PC-3 (cell line): ENCODE results near the gene IFT81. TPM values are rescaled to one million over a fixed set of nuclear protein-coding genes. Genes with fewer than 3 reads are reported as not detected.

Experiments
- ATAC-seq: fragments of 200-7000 bp; cut with Tn5 transposase; 2 replicates; pipeline ENCODE4 v1.9.1; 2020; ENCODE audit warnings: mild to moderate bottlenecking, moderate library complexity
- BruUV-seq: library from RNA; stranded (reverse); fragments of 400-500 nt; replicated peaks from 2 replicates; lab custom pipeline; 2021; lab: Mats Ljungman, UMichigan
- CTCF ChIA-PET: fragments of 300-600 bp; sonication (Branson Sonifier 250); formaldehyde crosslinking; loops from one replicate; lab custom pipeline; 2022; ENCODE audit warnings: antibody characterized with exemption; lab: Charles Lee
- POLR2A ChIA-PET: fragments of 300-600 bp; sonication (Branson Sonifier 250); formaldehyde crosslinking; loops from one replicate; lab custom pipeline; 2022; ENCODE audit warnings: antibody characterized with exemption; ENCODE audit not compliant: unreplicated experiment; lab: Charles Lee
- DNase-seq: peaks from one replicate; pipeline ENCODE4 v3.0.0-alpha.2; 2015
- H2AFZ ChIP-seq: fragments of 300-600 bp; sonication (generic); 2 replicates; pipeline ENCODE4 v1.6.0; 2016; ENCODE audit warnings: antibody characterized with exemption, low read length
- H3F3A ChIP-seq: fragments of 300-600 bp; sonication (generic); one replicate; pipeline ENCODE4 v1.6.0; 2017; ENCODE audit warnings: antibody characterized with exemption, low read length, control low read depth, mild to moderate bottlenecking; ENCODE audit not compliant: unreplicated experiment
- H3K27ac ChIP-seq: fragments of 300-600 bp; sonication (generic); 2 replicates; pipeline ENCODE4 v1.5.1; 2016; ENCODE audit warnings: mild to moderate bottlenecking, low read length
- H3K27me3 ChIP-seq: fragments of 300-600 bp; sonication (generic); 2 replicates; pipeline ENCODE4 v1.6.1; 2016; ENCODE audit warnings: low read length, mixed read lengths
- H3K36me3 ChIP-seq: fragments of 300-600 bp; sonication (generic); 2 replicates; pipeline ENCODE4 v1.6.1; 2016; ENCODE audit warnings: low read depth, mixed run types, low read length, mixed read lengths
- H3K4me1 ChIP-seq: fragments of 300-600 bp; sonication (generic); 2 replicates; pipeline ENCODE4 v1.5.1; 2016; ENCODE audit warnings: low read length; ENCODE audit not compliant: insufficient read depth
- H3K4me2 ChIP-seq: fragments of 300-600 bp; sonication (generic); 2 replicates; pipeline ENCODE4 v1.6.0; 2016; ENCODE audit warnings: low read length
- H3K4me3 ChIP-seq: fragments of 300-600 bp; sonication (generic); 2 replicates; pipeline ENCODE4 v1.5.1; 2016; ENCODE audit warnings: mild to moderate bottlenecking, low read length, mixed read lengths
- H3K79me2 ChIP-seq: fragments of 300-600 bp; sonication (generic); 2 replicates; pipeline ENCODE4 v1.6.1; 2017; ENCODE audit warnings: low read length, mixed read lengths
- H3K9ac ChIP-seq: fragments of 300-600 bp; sonication (generic); 2 replicates; pipeline ENCODE4 v1.6.0; 2016; ENCODE audit warnings: mild to moderate bottlenecking, low read length
- H3K9me2 ChIP-seq: fragments of 300-600 bp; sonication (generic); replicated peaks from 2 replicates; pipeline ENCODE4 v1.6.1; 2016; ENCODE audit warnings: mixed run types, low read length, mixed read lengths
- H3K9me3 ChIP-seq: fragments of 300-600 bp; sonication (generic); 2 replicates; pipeline ENCODE4 v1.6.1; 2016; ENCODE audit warnings: low read length, mixed read lengths
- H4K20me1 ChIP-seq: fragments of 300-600 bp; sonication (generic); 2 replicates; pipeline ENCODE4 v1.6.1; 2016; ENCODE audit warnings: low read length, mixed read lengths
- EZH2 ChIP-seq: fragments of 300-600 bp; sonication (generic); IDR thresholded peaks from one replicate; pipeline ENCODE4 v1.6.1; 2017; ENCODE audit warnings: antibody characterized with exemption, mild to moderate bottlenecking, low read length; ENCODE audit not compliant: unreplicated experiment
- EZH2phosphoT487 ChIP-seq: fragments of 300-600 bp; sonication (generic); IDR thresholded peaks from 2 replicates; pipeline ENCODE4 v1.6.1; 2018; ENCODE audit warnings: mild to moderate bottlenecking, antibody characterized with exemption, low read length, borderline replicate concordance
- intact Hi-C: fragments of 100-400 bp; cut with micrococcal nuclease; formaldehyde crosslinking; loops from 2 replicates; pipeline ENCODE4 v1.9.0; 2023
- total RNA-seq: library from RNA; depleted of rRNA; stranded (reverse); fragments of >200 nt; gene quantifications from 2 replicates; pipeline ENCODE4 v1.2.3, GENCODE V29; 2014
- TF ChIP-seq, protein P1 (sequence below): fragments of 300-600 bp; sonication (generic); conservative IDR thresholded peaks from 2 replicates; pipeline ENCODE4 v1.5.1; 2017; ENCODE audit warnings: antibody characterized with exemption, low read depth, mild to moderate bottlenecking, low read length

The IFT81 gene
- total RNA-seq, 1 experiment from 2014 or later, result 10.1 TPM

DNA sequence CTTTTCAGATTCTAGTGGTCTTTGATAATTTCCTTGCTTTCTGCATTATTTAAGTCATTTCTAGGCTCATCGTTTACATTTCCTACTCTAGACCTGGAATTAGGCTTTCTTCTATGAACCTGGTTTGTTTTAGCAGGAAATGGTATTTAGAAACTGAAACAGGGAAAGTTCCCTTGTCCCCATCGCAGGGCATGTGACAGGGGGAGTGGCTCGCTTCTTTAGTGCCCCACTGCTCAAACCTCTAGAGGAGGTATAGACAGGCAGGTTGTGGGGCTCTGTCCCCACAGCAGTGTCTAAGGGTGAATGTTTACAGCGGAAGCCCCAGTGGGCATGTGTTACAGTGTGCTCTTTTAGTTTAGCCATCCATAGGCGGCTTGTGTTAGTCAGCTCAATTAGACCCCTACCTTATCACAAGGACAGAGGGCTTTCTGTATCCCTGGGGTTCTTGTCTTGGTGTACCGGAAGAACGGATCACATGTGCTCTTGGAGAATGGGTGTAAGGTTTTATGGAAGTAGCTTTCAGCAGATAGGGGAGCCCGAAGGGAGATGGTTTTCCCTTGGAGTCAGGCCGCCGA, 25.0 kb downstream of the IFT81 start:
- Histone ChIP-seq H3K9ac (no peak overlapping the region), H3K27me3 (no peaks in the 10 kb centered on the region), H3K4me3 (no peak overlapping the region), H3K9me2 (no peaks in the 10 kb centered on the region), H2AFZ (no peak overlapping the region), H3F3A (no peaks in the 10 kb centered on the region), H4K20me1 (no peaks in the 10 kb centered on the region), H3K79me2 (no peaks in the 10 kb centered on the region), H3K27ac (no peak overlapping the region), H3K9me3 (no peaks in the 10 kb centered on the region), H3K36me3 (no peaks in the 10 kb centered on the region), H3K4me2 (no peak overlapping the region), H3K4me1 (no peaks in the 10 kb centered on the region)
- ChIA-PET CTCF (no interaction called here), POLR2A (no interaction called here)
- no TSS peak for BruUV-seq
- TF ChIP-seq EZH2 (no peak), EZH2phosphoT487 (no peak)
- TF ChIP-seq, protein P1, sequence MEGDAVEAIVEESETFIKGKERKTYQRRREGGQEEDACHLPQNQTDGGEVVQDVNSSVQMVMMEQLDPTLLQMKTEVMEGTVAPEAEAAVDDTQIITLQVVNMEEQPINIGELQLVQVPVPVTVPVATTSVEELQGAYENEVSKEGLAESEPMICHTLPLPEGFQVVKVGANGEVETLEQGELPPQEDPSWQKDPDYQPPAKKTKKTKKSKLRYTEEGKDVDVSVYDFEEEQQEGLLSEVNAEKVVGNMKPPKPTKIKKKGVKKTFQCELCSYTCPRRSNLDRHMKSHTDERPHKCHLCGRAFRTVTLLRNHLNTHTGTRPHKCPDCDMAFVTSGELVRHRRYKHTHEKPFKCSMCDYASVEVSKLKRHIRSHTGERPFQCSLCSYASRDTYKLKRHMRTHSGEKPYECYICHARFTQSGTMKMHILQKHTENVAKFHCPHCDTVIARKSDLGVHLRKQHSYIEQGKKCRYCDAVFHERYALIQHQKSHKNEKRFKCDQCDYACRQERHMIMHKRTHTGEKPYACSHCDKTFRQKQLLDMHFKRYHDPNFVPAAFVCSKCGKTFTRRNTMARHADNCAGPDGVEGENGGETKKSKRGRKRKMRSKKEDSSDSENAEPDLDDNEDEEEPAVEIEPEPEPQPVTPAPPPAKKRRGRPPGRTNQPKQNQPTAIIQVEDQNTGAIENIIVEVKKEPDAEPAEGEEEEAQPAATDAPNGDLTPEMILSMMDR, result no peak
- DNase-seq, result no peak
- intact Hi-C loops, result loop anchor here (5.0 kb wide), 1 partner anchor 48 kb away; no protein-coding TSS in a partner anchor
- no peak for ATAC-seq

DNA sequence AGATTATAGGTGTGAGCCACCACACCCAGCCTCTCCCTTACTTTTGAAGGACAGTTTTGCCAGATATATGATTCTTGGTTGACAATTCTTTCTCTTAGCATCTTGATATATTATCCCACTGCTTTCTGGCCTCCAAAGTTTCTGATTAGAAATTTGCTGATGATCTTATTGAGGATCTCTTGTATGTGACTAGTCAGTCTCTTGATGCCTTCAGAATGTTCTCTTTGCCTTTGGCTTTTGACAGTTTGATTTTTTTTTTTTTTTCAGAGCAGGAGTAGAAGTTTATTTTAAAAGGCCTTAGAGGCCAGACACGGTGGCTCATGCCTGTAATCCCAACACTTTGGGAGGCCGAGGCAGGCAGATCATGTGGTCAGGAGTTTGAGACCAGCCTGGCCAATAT, 32.6 kb downstream of the IFT81 start:
- TF ChIP-seq, protein P1, result no peak
- TF ChIP-seq EZH2phosphoT487 (no peak), EZH2 (no peak)
- Histone ChIP-seq H3K9ac (no peak overlapping the region), H3K36me3 (peaks cover 18% of the 10 kb centered on the region), H3K27me3 (no peaks in the 10 kb centered on the region), H3K4me1 (no peaks in the 10 kb centered on the region), H3K4me3 (no peak overlapping the region), H4K20me1 (no peaks in the 10 kb centered on the region), H3K27ac (no peak overlapping the region), H3F3A (no peaks in the 10 kb centered on the region), H3K9me2 (no peaks in the 10 kb centered on the region), H3K9me3 (0 out of 2 replicates have a peak, but pooled peaks cover 4% of the 10 kb centered on the region), H3K4me2 (no peak overlapping the region), H3K79me2 (no peaks in the 10 kb centered on the region), H2AFZ (no peak overlapping the region)
- DNase-seq (no peak), ATAC-seq (no peak)
- intact Hi-C loops, result no loop called here
- ChIA-PET POLR2A (no interaction called here), CTCF (no interaction called here)
- BruUV-seq, result no TSS peak

DNA sequence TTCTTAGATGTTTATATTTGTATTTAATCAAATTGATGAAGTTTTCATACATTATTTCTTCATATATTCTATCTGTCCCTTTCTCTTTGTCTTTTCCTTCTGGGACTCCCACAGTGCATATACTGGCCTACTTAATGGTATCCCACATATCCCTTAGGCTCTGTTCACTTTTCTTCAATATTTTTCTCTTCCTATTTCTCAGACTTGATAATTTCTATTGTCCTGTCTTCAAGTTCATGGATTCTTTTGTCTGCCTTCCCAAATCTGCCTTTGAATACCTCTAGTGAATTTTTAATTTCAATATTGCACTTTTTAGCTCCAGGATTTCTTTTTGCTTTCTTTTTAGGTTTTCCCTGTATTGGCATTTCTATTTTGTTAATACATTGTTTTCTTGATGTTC, 33.4 kb downstream of the IFT81 start:
- no peak for DNase-seq
- H3K36me3 ChIP-seq, result peaks cover 18% of the 10 kb centered on the region
- H2AFZ ChIP-seq, result no peak overlapping the region
- no peaks in the 10 kb centered on the region for H4K20me1 ChIP-seq
- no peaks in the 10 kb centered on the region for H3K79me2 ChIP-seq
- no peaks in the 10 kb centered on the region for H3K27me3 ChIP-seq
- no TSS peak for BruUV-seq
- intact Hi-C loops, result no loop called here
- no peaks in the 10 kb centered on the region for H3K4me1 ChIP-seq
- H3F3A ChIP-seq, result no peaks in the 10 kb centered on the region
- ATAC-seq, result no peak
- H3K9me3 ChIP-seq, result 0 out of 2 replicates have a peak, but pooled peaks cover 4% of the 10 kb centered on the region
- CTCF ChIA-PET, result no interaction called here
- TF ChIP-seq EZH2phosphoT487 (no peak), EZH2 (no peak)
- TF ChIP-seq, protein P1, result no peak
- POLR2A ChIA-PET, result no interaction called here
- H3K27ac ChIP-seq, result no peak overlapping the region
- no peaks in the 10 kb centered on the region for H3K9me2 ChIP-seq
- no peak overlapping the region for H3K4me2 ChIP-seq
- H3K4me3 ChIP-seq, result no peak overlapping the region
- H3K9ac ChIP-seq, result no peak overlapping the region
